Breast epithelium (tissue), 4 donors: Measurements from ENCODE around the gene PAM16. TPM values are rescaled to one million over a fixed set of nuclear protein-coding genes. Genes with fewer than 3 reads are reported as not detected.
"Not testable (repeated sequence)": the region's sequence is repeated elsewhere in the genome, so short reads cannot be mapped to it uniquely, and the experiment has no call there.

Source experiments
- DNase-seq, 2 donors: peaks; one replicate each; pipeline ENCODE4 v3.0.0-alpha.2; 2019; ENCODE audit warnings: low spot score in 2 of 2
- H3K27ac ChIP-seq, 2 donors: fragments of 200-600 bp; sonication (generic) in 1 of 2; one replicate each; pipeline ENCODE4 v1.5.1; 2016 to 2019; ENCODE audit warnings: mild to moderate bottlenecking in 1 of 2
- H3K27me3 ChIP-seq, 2 donors: fragments of 200-600 bp; sonication (generic) in 1 of 2; one replicate each; pipeline versions ENCODE4 v1.5.1 to v1.6.0; 2017 to 2019; ENCODE audit warnings: control low read depth in 1 of 2, mild to moderate bottlenecking in 1 of 2
- H3K36me3 ChIP-seq: fragments of 200-600 bp; one replicate; pipeline ENCODE4 v1.5.1; 2019
- H3K4me1 ChIP-seq, 2 donors: fragments of 200-600 bp; sonication (generic); one replicate each; pipeline ENCODE4 v1.5.1; 2016 to 2019; ENCODE audit warnings: control low read depth in 1 of 2
- H3K4me3 ChIP-seq, 3 donors: fragments of 200-600 bp; sonication (generic); 1 replicate in 2 of 3; 2 replicates in 1 of 3; pipeline ENCODE4 v1.5.1; 2016 to 2019; ENCODE audit warnings: mild to moderate bottlenecking in 3 of 3, moderate library complexity in 2 of 3
- H3K9me3 ChIP-seq, 2 donors: fragments of 200-600 bp; sonication (generic) in 1 of 2; one replicate each; pipeline ENCODE4 v1.5.1; 2016 to 2019; ENCODE audit warnings: control low read depth in 1 of 2
- CTCF ChIP-seq, 3 donors: fragments of 450-650 bp; IDR thresholded peaks; one replicate each; pipeline ENCODE4 v1.5.1; 2016 to 2017; ENCODE audit warnings: antibody characterized with exemption in 3 of 3, mild to moderate bottlenecking in 3 of 3, moderate library complexity in 3 of 3
- POLR2A ChIP-seq: fragments of 450-650 bp; IDR thresholded peaks from one replicate; pipeline ENCODE4 v1.6.1; 2016; ENCODE audit warnings: antibody characterized with exemption, mild to moderate bottlenecking, moderate library complexity
- POLR2AphosphoS5 ChIP-seq, 3 donors: sonication (generic); formaldehyde crosslinking; IDR thresholded peaks; one replicate each; pipeline ENCODE4 v1.6.1; 2017; ENCODE audit warnings: antibody characterized with exemption in 3 of 3
- intact Hi-C: fragments of 100-400 bp; cut with DNase I; formaldehyde crosslinking; loops from one replicate; pipeline ENCODE4 v1.15.1; 2023; ENCODE audit warnings: low total_unique reads
- total RNA-seq, 3 donors: library from RNA; depleted of rRNA; stranded (reverse); fragments of >200 nt; gene quantifications; one replicate each; pipeline ENCODE4 v1.1.0, GENCODE V29; 2016

The PAM16 gene
- 10 to 100 TPM; 24.9 to 52.4 (median 49.9) TPM for total RNA-seq

DNA sequence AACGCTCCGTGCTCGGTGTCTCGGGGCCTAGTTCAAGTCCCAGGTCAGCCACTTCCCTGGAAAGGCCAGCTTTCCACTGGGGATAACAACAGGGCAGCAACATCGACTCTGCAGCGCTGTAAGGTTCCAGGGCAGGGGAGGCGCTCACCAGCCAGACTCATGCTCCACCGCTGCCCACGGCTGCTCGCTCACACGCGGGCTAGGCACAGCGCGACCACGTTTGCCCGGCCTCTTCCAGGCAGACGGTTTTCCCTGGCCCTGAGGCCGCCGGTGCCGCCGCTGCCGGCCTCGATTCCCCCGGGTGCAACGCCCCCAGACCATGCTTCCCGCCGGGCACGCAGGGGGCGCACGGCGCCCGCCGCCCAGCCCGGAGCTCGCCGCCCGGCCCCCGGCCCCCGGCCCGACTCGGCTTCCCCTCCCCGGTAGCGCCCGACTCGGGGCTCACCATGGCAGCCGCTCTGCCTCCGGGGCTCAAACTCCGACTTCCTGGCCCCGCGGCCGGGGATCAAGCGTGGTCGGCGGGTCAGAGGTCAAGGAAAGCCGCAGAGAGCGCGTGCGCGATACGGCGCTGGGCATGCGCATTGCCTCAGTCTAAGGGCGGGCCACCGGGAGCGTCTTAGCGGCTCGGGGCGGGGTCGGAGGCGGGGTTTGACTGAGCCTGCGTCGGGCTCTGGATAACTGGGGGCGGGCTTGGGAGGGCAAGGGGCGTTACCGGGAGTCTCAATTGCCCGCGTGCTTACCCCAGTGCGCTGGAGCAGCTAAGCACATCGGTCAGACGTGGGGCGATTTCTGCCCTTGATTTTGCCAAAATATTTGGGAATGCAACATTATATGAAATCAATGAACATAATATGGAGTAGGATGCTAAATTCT lies at the start of gene PAM16:
Gene PAM16, minus strand, starts transcription at position 535 of the 873 bp plus-strand sequence. Its CDS starts 87 bp downstream, at position 448.
- Histone ChIP-seq H3K4me1 (no peaks in the 10 kb centered on the region), H3K27me3 (no peaks in the 10 kb centered on the region), H3K4me3 (peak within 1 kb of the TSS; percentile 75 to 95 (median 78)), H3K9me3 (no peaks in the 10 kb centered on the region), H3K27ac (peak within 1 kb of the TSS; percentile 80 to 89), H3K36me3 (no peaks in the 10 kb centered on the region)
- TF ChIP-seq POLR2A (no peak), POLR2AphosphoS5 (IDR thresholded peaks at IDR 0.05) (peak in 2 of 3 donors; percentile 2 to 63), CTCF (IDR thresholded peaks at IDR 0.05) (no peak)
- intact Hi-C loops: no loop called here
- DNase-seq: peak; percentile 90 to 95

GRCh38 chr16:4399001-4399730 lies 48.0 kb upstream of the PAM16 start:
- H3K9me3 ChIP-seq: no peaks in the 10 kb centered on the region
- H3K27me3 ChIP-seq: no peaks in the 10 kb centered on the region
- H3K27ac ChIP-seq: no peak overlapping the region
- no peak for TF ChIP-seq CTCF (IDR thresholded peaks at IDR 0.05)
- no peak for TF ChIP-seq POLR2AphosphoS5 (IDR thresholded peaks at IDR 0.05)
- no peak for TF ChIP-seq POLR2A
- no peak overlapping the region for H3K4me3 ChIP-seq
- intact Hi-C loops: no loop called here
- H3K36me3 ChIP-seq: no peaks in the 10 kb centered on the region
- no peak for DNase-seq
- H3K4me1 ChIP-seq: peaks cover 0 to 3% of the 10 kb centered on the region in 2 donors

- TF ChIP-seq CTCF (IDR thresholded peaks at IDR 0.05): no peak
- no peak for TF ChIP-seq POLR2AphosphoS5 (IDR thresholded peaks at IDR 0.05)
- no peak for TF ChIP-seq POLR2A
- Histone ChIP-seq H3K27me3 (no peaks in the 10 kb centered on the region), H3K9me3 (no peaks in the 10 kb centered on the region), H3K27ac (no peak overlapping the region), H3K4me3 (no peak overlapping the region), H3K36me3 (no peaks in the 10 kb centered on the region), H3K4me1 (peaks cover 6 to 13% of the 10 kb centered on the region in 2 donors)
- intact Hi-C loops: no loop called here
- DNase-seq: no peak
These were observed 44.1 kb upstream of the PAM16 start for GRCh38 chr16:4395055-4395726.

GRCh38 chr16:4393850-4394249 lies 42.7 kb upstream of the PAM16 start:
- intact Hi-C loops: loop anchor here (5.0 kb wide), 1 partner anchor 37 kb away; no protein-coding TSS in a partner anchor
- H3K4me3 ChIP-seq, H3K27me3 ChIP-seq, H3K9me3 ChIP-seq, H3K36me3 ChIP-seq, DNase-seq: not testable (repeated sequence)
- Histone ChIP-seq H3K27ac (peak overlapping the region; percentile 87 to 95), H3K4me1 (peaks cover 6 to 13% of the 10 kb centered on the region in 2 donors)

- Histone ChIP-seq H3K27ac (peak overlapping the region; percentile 87 to 95), H3K36me3 (no peaks in the 10 kb centered on the region), H3K4me3 (peak overlapping the region in 1 of 3 donors; percentile 12), H3K27me3 (no peaks in the 10 kb centered on the region), H3K9me3 (no peaks in the 10 kb centered on the region), H3K4me1 (peaks cover 6 to 13% of the 10 kb centered on the region in 2 donors)
- peak in 1 of 2 donors; percentile 54 for DNase-seq
- intact Hi-C loops: loop anchor here (5.0 kb wide), 1 partner anchor 36 kb away; no protein-coding TSS in a partner anchor
- peak in 1 of 3 donors; percentile 21 for TF ChIP-seq CTCF (IDR thresholded peaks at IDR 0.05)
- no peak for TF ChIP-seq POLR2AphosphoS5 (IDR thresholded peaks at IDR 0.05)
- TF ChIP-seq POLR2A: no peak
These were observed 42.1 kb upstream of the PAM16 start for GRCh38 chr16:4393240-4393600.
